ENCODE results near the gene RGPD5. TPM values are rescaled to one million over a fixed set of nuclear protein-coding genes. Genes with fewer than 3 reads are reported as not detected.
"Not testable (repeated sequence)": the region's sequence is repeated elsewhere in the genome, so short reads cannot be mapped to it uniquely, and the experiment has no call there.

RGPD5 gene
- total RNA-seq (10 to 100 TPM; 27.9 to 48.3 (median 44.3) TPM), polyA plus RNA-seq (8.9 TPM)
- long read RNA-seq, donor 1, full-length matches to known transcripts: 3 of 10 reads
- long read RNA-seq, donor 1, partial matches to known transcripts: 4 of 10 reads
- long read RNA-seq, donor 1, other reads (novel, unspliced or antisense): 3 of 10 reads
- long read RNA-seq, donor 2, full-length matches to known transcripts: 2 of 5 reads
- long read RNA-seq, donor 2, partial matches to known transcripts: 1 of 5 reads
- long read RNA-seq, donor 2, other reads (novel, unspliced or antisense): 2 of 5 reads
- long read RNA-seq, donor 3, full-length matches to known transcripts: 2 of 17 reads
- long read RNA-seq, donor 3, partial matches to known transcripts: 10 of 17 reads
- long read RNA-seq, donor 3, other reads (novel, unspliced or antisense): 5 of 17 reads
- long read RNA-seq, donor 4, full-length matches to known transcripts: 1 of 3 reads
- long read RNA-seq, donor 4, partial matches to known transcripts: 0 of 3 reads
- long read RNA-seq, donor 4, other reads (novel, unspliced or antisense): 2 of 3 reads

GRCh38 chr2:109794074-109794737 is at the start of gene RGPD5:
Gene RGPD5 (plus strand): TSS chr2:109794305. CDS start chr2:109794466, 161 bp downstream.
- H3K27ac ChIP-seq (ENCODE audit: low read length); H3K9me3 ChIP-seq (ENCODE audit: control insufficient read depth, low read length); H3K4me1 ChIP-seq (ENCODE audit: control insufficient read depth, insufficient read depth, low read length); intact Hi-C loops (cut with DNase I); H3K4me3 ChIP-seq (ENCODE audit: low read length); H3K27me3 ChIP-seq (ENCODE audit: control insufficient read depth, insufficient read depth): not testable (repeated sequence)
- 0% methylated on average over 12 of the region's 77 CpGs for WGBS
- DNase-seq: peak in 1 of 3 donors; percentile 30
- ATAC-seq: peak; percentile 99

- WGBS: no CpG with 5 or more reads among the region's 6 CpGs
- intact Hi-C loops (cut with DNase I); H3K4me3 ChIP-seq (ENCODE audit: low read length): not testable (repeated sequence)
Measured at GRCh38 chr2:109751572-109751971, 42.5 kb upstream of the RGPD5 start.

GRCh38 chr2:109757163-109757824 is 36.8 kb upstream of the RGPD5 start:
- DNase-seq; H3K27me3 ChIP-seq (ENCODE audit: control insufficient read depth, insufficient read depth); H3K4me1 ChIP-seq (ENCODE audit: control insufficient read depth, insufficient read depth, low read length); ATAC-seq; H3K27ac ChIP-seq (ENCODE audit: low read length); intact Hi-C loops (cut with DNase I); H3K4me3 ChIP-seq (ENCODE audit: low read length); H3K9me3 ChIP-seq (ENCODE audit: control insufficient read depth, low read length): not testable (repeated sequence)
- WGBS: no CpG with 5 or more reads among the region's 3 CpGs

More at GRCh38 chr2:109751572-109751971, 42.5 kb upstream of the RGPD5 start:
- ATAC-seq; H3K4me1 ChIP-seq (ENCODE audit: control insufficient read depth, insufficient read depth, low read length); H3K9me3 ChIP-seq (ENCODE audit: control insufficient read depth, low read length); H3K27me3 ChIP-seq (ENCODE audit: control insufficient read depth, insufficient read depth); H3K27ac ChIP-seq (ENCODE audit: low read length); DNase-seq: not testable (repeated sequence)

GRCh38 chr2:109760265-109761042 is 33.7 kb upstream of the RGPD5 start:
- H3K27ac ChIP-seq (ENCODE audit: low read length); H3K9me3 ChIP-seq (ENCODE audit: control insufficient read depth, low read length); H3K27me3 ChIP-seq (ENCODE audit: control insufficient read depth, insufficient read depth); H3K4me1 ChIP-seq (ENCODE audit: control insufficient read depth, insufficient read depth, low read length); intact Hi-C loops (cut with DNase I): not testable (repeated sequence)
- WGBS: 3% methylated on average over 69 of the region's 106 CpGs
- H3K4me3 ChIP-seq (ENCODE audit: low read length): peak overlapping the region; percentile 35
- peak; percentile 56 to 65 for ATAC-seq
- DNase-seq: peak; percentile 5 to 31 (median 25)

- DNase-seq (peak in 1 of 3 donors; percentile 14), ATAC-seq (peak; percentile 34 to 58)
- H3K9me3 ChIP-seq (ENCODE audit: control insufficient read depth, low read length); H3K27ac ChIP-seq (ENCODE audit: low read length); H3K4me1 ChIP-seq (ENCODE audit: control insufficient read depth, insufficient read depth, low read length); H3K4me3 ChIP-seq (ENCODE audit: low read length); intact Hi-C loops (cut with DNase I); H3K27me3 ChIP-seq (ENCODE audit: control insufficient read depth, insufficient read depth): not testable (repeated sequence)
- WGBS: 2% methylated on average over 9 of the region's 23 CpGs
Measured at GRCh38 chr2:109761043-109761454, 33.1 kb upstream of the RGPD5 start.

- H3K27ac ChIP-seq (ENCODE audit: low read length); H3K4me3 ChIP-seq (ENCODE audit: low read length); H3K27me3 ChIP-seq (ENCODE audit: control insufficient read depth, insufficient read depth); DNase-seq; H3K4me1 ChIP-seq (ENCODE audit: control insufficient read depth, insufficient read depth, low read length); ATAC-seq; H3K9me3 ChIP-seq (ENCODE audit: control insufficient read depth, low read length); intact Hi-C loops (cut with DNase I): not testable (repeated sequence)
- WGBS: 94% methylated on average over 1 of the region's 5 CpGs
Measured at GRCh38 chr2:109761976-109762375, 32.1 kb upstream of the RGPD5 start.

- H3K27ac ChIP-seq (ENCODE audit: low read length); H3K4me3 ChIP-seq (ENCODE audit: low read length); H3K4me1 ChIP-seq (ENCODE audit: control insufficient read depth, insufficient read depth, low read length); H3K27me3 ChIP-seq (ENCODE audit: control insufficient read depth, insufficient read depth); intact Hi-C loops (cut with DNase I); H3K9me3 ChIP-seq (ENCODE audit: control insufficient read depth, low read length); DNase-seq; ATAC-seq: not testable (repeated sequence)
- WGBS: 93% methylated on average over 6 of the region's 11 CpGs
Measured at GRCh38 chr2:109766074-109766473, 28.0 kb upstream of the RGPD5 start.

GRCh38 chr2:109766886-109767578 is 27.1 kb upstream of the RGPD5 start:
- H3K27me3 ChIP-seq (ENCODE audit: control insufficient read depth, insufficient read depth); H3K27ac ChIP-seq (ENCODE audit: low read length); DNase-seq; H3K9me3 ChIP-seq (ENCODE audit: control insufficient read depth, low read length); intact Hi-C loops (cut with DNase I); H3K4me3 ChIP-seq (ENCODE audit: low read length); H3K4me1 ChIP-seq (ENCODE audit: control insufficient read depth, insufficient read depth, low read length); ATAC-seq: not testable (repeated sequence)
- 88% methylated on average over 6 of the region's 8 CpGs for WGBS

- intact Hi-C loops (cut with DNase I); H3K27ac ChIP-seq (ENCODE audit: low read length); H3K4me3 ChIP-seq (ENCODE audit: low read length); H3K9me3 ChIP-seq (ENCODE audit: control insufficient read depth, low read length); H3K27me3 ChIP-seq (ENCODE audit: control insufficient read depth, insufficient read depth); H3K4me1 ChIP-seq (ENCODE audit: control insufficient read depth, insufficient read depth, low read length); ATAC-seq: not testable (repeated sequence)
- DNase-seq: peak in 1 of 3 donors; percentile 16
- 98% methylated on average over 5 of the region's 10 CpGs for WGBS
Measured at GRCh38 chr2:109768934-109769333, 25.2 kb upstream of the RGPD5 start.

GRCh38 chr2:109779118-109779517 is 15.0 kb upstream of the RGPD5 start:
- no CpG with 5 or more reads among the region's 2 CpGs for WGBS
- H3K4me3 ChIP-seq (ENCODE audit: low read length); H3K4me1 ChIP-seq (ENCODE audit: control insufficient read depth, insufficient read depth, low read length); DNase-seq; ATAC-seq; H3K9me3 ChIP-seq (ENCODE audit: control insufficient read depth, low read length); H3K27ac ChIP-seq (ENCODE audit: low read length); intact Hi-C loops (cut with DNase I); H3K27me3 ChIP-seq (ENCODE audit: control insufficient read depth, insufficient read depth): not testable (repeated sequence)

Data from right cardiac atrium (tissue), 5 donors.